ENCODE measurements around the gene MNAT1. TPM values are rescaled to one million over a fixed set of nuclear protein-coding genes. Genes with fewer than 3 reads are reported as not detected.

MNAT1 gene
- polyA plus RNA-seq, 5 donors = 34.7 to 44.6 (median 39.9) TPM

DNA sequence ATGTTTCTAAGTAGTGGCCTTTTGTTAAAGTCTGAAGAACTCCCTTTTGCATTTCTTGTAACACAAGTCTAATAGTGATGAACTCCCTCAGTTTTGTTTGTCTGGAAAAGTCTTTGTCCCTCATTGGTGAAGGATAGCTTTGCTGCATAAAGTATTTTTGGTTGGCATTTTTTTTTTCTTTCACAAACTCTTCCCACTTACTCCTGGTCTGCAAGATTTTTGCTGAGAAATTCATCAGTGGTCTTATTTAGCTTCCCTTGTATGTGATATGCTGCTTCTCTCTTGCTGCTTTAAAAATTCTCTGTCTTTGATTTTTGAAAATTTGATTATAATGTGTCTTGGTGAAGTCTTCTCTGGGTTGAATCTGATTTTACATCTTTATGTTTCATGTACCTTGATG, 223.6 kb downstream of the MNAT1 start:
- DNase-seq = no peak

DNA sequence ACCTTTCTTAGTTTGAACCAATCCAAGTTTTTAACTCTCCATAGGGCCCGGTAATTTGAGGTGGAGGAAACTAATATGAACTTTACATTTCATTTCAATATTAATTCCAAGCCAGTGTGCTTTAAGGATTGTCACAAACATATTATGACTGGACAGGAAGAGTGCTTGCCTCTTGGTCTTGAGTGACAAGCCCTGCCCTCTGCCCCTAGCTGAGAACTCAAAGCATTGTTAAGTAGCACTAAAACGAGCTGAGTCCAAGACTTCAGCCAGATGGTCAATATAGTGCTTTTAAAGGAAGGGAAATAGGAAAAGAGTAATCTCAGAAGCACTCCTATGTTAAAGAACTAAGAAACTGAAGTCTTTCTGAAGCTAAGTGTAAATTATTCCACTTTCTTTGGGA, 229.2 kb downstream of the MNAT1 start:
- no peak for DNase-seq

DNA sequence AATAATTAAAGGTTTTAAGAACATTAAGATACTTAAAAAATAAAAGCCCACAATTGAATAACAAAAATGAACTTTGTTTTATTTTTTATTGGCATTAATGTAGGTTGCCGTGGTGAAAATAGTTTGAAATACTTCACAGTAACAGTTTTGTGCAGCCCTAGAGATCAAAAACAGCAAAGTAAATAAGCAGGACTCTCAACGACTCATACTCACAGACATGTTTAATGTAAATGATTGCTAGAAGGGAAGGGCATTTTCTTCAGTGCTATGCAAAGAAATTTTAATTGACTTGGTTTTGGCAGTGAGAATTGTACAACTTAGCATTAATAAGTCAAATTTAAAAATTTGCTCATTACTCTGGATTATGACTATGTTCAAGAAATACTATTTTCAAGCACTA, 230.3 kb downstream of the MNAT1 start:
- no peak for DNase-seq

DNA sequence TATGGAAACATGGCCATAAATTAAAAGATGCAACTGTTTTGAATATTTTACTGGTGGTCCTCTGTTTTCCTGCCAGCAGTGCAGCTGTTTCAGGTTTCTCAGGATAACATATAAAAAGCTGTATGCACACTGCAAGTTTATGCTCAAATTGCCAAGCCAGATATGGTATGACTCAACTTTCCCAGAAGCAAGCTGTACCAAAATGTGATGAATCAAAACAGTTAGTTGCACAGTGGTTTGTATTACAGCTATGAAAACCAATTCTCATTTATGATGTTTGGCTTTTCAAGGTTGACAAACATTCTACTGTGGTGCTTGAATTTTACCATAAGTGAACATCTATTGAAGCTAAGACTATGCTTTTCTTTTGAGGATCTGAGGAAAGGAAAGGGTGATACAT, 230.8 kb downstream of the MNAT1 start:
- no peak for DNase-seq

DNA sequence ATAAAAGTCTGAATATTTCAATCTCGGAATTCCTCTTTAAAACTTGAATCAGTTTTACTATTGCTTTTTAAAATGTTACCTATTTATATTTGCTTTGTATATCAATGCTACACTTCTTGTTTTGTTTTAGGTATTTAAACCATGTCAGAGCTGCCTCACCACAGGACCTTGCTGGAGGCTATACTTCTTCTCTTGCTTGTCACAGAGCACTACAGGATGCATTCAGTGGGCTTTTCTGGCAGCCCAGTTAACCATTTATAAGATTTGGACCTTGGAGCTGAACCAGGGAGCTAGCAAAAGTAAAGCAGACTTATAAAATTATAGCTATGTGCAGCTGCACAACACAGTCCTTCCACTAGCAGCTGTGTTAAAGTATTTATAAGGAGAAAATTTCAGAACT, 233.5 kb downstream of the MNAT1 start:
- no peak for DNase-seq

DNA sequence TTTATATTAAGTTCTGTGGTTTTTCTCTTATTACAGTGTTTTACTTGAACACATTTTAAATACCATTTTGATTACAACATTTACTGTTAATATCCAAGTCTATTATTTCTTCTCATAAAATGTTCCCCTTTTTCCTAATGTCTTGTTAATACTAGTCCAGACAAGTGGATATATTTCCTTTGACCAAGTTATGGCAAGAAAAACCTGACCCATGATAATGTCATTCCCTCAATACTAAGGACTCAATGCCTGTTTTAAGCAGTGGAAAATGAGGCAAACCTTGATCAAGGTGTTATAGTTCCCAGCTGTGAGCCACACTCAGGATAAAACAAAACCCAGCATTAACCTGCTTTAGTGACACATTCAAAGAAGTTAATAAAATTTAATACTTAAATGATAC, 234.1 kb downstream of the MNAT1 start:
- no peak for DNase-seq

DNA sequence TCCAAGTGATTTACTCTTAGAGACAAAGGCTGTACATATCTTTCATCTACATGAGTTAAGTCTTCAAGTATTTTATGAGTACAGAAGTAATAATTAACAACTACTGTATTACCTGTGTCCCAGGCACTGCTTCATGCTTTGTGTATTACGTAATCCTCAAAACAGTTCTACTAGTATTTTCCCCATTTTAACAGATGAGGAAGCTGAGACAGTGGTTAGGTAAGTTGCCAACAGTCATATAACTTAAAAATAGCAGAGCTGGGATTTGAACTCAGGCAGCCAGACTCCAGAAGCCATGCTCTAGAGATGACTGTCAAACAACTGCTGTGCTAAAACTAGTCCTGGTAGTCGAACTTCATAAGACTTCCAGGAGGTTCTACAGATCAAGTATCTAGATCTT, 235.6 kb downstream of the MNAT1 start:
- no peak for DNase-seq

DNA sequence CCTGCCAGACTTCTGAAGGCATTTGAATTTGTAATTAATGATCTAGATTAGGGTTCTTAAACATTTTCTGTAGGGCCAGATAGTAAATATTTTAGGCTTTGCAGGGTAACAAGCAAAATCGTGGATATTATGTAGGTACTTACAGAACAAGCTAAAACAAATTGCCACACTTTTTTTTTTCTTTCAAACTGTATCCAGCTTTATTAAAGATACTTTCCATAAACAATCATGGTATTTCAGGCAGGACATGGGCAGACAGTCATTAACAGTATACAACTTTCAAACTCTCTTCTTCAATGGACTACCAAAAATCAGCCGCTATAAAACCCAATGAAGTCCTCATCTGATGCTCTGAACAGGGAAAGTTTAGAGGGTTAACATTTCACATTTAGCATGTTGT, 236.7 kb downstream of the MNAT1 start:
- DNase-seq = no peak

DNA sequence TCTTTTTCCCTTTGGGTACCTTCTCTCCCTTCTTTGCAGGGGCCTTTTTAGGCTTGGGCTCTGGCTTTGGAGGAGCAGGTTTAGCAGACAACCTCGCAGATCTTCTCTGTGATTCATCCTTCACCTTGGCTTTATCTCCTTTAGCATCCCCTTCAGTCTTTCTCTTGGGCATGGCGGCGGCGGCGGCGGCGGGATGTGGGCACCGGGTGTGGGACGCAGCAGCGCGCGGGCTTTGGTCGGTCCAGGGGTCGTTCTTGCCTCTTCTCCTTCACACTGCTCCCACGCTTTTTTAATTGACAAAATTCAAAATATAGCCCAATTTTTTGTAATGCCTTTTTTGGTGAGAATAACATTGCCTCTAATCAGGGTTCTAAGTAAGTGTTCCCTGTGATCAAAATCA, 237.7 kb downstream of the MNAT1 start:
- no peak for DNase-seq

DNA sequence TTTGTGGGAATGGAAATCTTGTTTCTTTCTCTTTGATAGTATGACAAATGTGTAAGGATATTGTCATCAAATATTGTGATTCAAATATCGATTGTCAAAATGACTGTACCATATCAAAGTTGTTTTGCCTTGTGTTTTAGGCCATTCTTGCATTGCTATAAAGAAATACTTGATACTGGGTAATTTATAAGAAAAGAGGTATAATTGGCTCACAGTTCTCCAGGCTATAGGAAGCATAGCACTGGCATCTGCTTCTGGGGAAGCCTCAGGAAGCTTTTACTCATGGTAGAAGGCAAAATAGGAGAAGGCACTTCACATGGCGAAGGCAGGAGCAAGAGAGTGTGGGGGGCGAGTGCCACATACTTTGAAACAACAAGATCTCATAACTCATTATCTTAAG, 238.5 kb downstream of the MNAT1 start:
- DNase-seq = no peak

DNA sequence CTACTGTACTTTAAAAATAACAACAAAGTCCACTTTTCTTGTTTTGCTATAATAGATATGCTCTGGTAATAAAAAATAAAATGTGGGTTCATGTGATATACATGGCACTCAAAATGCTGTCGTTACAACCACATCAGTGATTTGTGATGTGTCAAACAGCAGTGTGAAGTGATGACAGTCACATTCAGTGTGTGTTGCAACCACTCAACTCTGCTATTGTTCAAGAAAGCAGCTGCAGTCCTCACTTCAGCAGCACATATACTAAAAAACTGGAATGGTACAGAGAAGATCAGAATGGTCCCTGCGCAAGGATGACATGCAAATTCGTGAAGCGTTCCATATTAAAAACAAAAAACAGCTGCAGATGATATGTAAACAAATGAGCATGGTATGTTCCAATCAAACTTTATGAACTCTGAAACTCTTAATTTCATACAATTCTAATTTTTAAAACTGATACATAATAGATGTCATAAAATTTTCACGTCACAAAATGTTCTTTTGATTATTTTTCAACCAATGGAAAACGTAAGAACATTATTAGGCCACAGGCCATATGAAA, 239.6 kb downstream of the MNAT1 start:
- DNase-seq = peak; percentile 78 to 83

DNA sequence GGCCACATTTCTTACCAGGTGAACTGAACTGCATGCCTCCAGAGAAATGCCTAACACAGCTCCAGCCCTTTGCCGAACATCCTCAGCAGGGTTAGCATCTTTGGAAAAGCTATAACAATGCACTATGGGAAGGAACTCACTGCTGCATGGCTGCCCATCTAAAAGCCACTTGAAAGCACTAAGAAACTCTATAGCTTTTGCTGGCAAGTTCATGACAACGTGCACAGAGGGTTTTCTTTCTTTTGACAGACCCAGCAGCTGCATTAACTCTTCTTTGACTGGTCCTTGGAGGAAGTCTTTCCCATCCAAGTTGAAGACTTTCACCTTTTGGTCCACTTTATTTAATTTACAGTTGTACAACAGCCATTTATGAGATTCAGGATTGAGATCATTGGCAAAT, 241.0 kb downstream of the MNAT1 start:
- no peak for DNase-seq

DNA sequence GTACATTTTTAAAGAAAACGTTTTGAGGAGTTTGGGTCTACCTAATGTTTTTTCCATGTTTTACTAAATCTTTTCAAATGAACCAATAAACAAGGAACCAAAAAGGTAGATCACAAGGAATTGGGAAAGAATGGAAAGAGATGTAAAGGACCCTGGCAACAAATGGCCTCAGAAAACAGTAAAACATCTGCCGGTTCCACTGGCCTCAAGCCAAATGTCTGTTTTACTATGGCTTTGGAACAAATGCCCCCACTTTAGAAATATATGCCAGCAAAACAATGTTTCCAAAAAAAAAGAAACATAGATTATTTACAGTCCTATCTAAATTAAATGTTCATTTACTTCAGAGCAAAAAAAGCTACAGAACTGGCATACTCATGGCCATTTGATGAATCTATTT, 243.3 kb downstream of the MNAT1 start:
- no peak for DNase-seq

DNA sequence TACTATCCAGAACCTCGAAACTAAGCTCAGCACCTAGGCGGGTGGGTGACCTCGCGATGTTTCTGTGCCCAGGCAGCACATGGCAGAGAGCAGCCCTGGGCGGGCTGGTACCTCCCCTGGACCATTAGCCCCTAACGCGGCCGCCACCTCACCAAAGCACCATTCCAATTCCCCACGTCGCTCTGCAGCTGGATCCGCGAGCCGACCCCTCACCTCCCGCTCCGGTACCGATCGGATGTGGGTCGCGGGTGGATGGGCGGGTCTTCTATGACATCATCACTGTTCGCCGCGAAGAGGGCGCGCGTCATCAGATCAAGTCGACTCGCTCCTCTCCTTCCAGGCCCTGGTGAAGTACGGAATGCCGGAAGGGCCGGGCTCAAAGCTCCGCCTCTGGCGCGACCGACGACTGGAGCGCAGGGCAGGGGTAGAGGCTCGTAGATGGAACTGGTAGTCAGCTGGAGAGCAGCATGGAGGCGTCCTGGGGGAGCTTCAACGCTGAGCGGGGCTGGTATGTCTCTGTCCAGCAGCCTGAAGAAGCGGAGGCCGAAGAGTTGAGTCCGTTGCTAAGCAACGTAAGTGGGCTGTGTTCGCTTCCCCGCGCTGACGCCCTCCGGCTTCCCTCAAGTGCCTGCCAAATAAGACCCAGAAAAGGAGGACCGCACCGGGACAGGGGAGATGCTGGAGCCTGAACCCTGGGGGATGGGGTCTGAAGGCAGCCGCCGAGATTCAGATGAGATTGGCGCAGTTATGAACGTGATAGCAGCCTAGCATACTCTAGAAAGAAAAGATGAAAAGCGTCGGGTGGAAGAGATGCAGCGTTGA, 246.5 kb downstream of the MNAT1 start, which contains the start of the genes SLC38A6 and TRMT5:
Gene SLC38A6, plus strand, starts transcription at position 435 of the 822 bp plus-strand sequence. Its CDS starts 33 bp downstream, at position 468.
Gene TRMT5, minus strand, starts transcription at position 269 of the 822 bp plus-strand sequence. Its CDS starts 106 bp downstream, at position 163.
- DNase-seq = peak; percentile 95 to 96

DNA sequence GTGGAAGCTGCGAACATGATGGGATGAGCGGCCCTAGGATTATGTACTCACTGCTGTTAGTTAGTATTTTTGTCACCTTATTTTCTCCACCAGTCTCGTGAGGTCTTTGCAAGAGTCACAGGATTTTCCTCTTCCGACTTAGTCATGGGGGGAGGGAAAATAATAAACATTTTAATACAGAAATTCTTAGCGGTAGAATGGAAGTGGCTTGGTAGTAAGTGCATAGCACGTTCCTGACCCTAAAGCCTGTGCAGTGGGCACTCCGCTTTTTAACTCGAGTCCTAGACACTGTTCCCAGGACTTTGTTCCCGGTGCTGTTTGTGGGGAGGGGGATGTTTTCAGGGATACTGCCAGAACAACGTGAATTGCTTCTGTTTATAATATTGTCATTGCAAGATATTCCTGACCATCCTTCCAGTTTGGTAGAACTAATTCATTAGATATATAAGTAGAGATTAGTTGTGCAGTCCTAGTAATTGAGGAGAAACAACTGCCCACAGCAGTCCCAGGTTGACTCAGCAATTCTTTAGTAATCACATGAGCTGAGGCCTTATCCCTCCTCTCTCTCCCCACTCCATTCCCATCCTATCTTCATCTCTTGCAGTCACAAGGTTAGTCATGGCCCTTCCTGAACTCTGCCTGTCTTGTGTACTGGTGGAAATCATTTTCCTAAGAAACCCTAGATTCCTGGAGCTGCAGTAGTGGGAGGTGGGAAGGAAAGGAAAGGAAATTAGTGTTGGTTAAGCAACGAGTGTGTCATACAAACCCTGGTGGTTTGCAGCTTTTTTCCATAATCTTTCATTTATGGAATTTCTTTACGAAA, 247.3 kb downstream of the MNAT1 start:
- DNase-seq = no peak

DNA sequence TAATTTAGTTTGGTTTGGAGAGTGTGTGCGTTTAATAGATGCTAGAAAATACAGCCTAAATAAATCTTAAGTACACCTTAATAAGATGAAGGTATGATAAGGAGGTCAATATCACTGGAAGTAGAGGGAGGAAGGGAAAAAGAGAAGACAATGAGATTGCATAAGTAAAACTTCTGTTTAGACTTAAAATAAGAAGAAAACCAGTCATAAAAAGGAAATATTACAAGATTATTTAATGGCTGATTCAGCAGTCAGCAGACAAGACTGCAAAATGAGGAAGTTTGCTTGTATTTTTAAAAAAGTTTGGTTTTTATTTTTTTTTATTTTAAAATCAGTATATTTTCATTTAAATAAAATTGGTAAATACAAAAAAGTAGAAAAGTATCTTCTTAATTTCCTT, 249.6 kb downstream of the MNAT1 start:
- no peak for DNase-seq

DNA sequence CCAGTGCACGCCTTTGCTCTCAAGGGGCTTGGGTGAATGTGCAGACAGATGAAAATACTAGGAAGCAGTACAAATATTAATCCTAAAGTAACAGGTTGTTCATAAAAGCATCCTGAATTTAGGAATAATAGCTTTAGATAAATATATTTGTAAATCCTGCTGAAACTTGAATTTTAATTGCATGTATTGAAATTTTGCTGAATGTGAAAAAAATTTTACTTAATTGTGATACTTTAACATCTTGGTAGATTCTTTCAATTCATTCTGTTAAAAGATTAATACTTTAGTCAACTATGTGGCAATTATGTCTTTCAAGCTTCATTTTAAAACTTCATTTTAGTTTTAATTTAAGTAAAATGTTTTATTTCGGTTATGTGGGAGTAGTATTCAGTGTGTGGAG, 251.9 kb downstream of the MNAT1 start:
- no peak for DNase-seq

DNA sequence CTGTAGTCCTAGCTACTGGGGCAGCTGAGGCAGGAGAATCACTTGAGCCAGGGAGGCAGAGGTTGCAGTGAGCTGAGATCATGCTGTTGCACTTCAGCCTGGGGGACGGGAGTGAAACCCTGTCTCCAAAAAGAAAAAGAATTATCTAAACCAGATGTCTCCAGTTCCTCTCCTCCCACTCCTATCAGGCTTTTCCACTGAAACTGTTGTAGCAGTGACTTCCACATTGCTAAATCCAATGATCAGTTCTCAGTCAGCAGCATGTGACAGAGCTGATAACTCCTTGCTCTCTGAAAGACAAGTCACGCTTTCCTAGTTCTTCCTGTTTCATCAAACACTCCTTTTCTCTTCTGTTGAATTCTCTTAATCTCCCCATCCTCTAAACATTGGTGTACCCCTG, 255.0 kb downstream of the MNAT1 start:
- no peak for DNase-seq

DNA sequence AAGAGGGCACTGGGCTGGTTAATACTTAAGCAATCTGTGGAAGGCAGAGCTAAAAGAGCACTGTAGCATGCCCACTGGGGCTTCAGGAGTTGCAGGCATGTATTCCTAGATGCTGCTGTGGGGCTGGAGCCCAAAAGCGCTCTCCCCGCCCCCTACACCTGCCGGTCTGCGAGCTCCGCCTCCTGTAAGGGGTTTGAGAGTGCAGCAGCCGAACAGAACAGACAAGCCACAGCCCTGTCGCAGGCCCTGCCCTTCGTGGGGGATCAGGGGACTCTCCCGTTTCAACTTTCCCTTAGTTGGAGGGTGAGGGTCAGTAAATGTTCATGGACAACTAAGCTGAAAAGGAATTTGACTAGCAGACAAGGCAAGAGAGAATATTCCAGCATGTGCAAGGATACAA, 264.1 kb downstream of the MNAT1 start:
- no peak for DNase-seq

DNA sequence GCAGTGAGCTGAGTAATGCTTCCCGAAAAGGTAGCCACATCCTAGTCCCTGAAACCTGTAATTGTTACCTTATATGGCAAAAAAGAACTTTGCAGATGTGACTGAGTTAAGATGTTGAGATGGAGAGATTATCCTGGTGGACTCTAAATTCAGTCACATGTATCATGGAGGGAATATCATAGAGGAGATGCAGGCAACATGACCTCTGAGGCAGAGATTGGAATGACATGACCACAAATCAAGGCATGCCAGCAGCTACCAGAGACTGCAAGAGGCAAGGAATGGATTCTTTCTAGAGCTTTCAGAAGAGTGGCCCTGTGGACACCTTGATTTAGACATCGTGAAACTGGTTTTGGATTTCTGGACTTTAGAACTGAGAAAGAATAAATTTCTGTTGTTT, 265.0 kb downstream of the MNAT1 start:
- DNase-seq = no peak

DNA sequence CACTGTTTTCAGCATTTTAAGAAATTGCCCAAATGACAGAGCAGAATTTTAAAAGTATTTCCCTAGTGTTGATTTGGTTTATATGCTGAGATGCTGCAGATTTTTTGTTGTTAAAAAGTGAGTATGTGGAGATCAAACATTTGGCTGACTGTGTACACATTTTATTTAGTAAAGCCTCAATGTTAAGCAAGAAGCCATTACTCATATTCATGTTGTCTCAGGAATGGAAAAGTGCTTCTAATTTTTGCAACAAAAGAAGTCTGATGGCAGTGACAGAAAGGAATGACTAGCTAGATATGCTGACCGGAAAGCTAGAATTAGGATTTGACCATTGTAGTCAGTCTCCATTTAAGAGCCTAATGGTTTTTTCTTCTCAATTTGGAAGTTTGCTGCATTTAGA, 269.0 kb downstream of the MNAT1 start:
- DNase-seq = no peak

DNA sequence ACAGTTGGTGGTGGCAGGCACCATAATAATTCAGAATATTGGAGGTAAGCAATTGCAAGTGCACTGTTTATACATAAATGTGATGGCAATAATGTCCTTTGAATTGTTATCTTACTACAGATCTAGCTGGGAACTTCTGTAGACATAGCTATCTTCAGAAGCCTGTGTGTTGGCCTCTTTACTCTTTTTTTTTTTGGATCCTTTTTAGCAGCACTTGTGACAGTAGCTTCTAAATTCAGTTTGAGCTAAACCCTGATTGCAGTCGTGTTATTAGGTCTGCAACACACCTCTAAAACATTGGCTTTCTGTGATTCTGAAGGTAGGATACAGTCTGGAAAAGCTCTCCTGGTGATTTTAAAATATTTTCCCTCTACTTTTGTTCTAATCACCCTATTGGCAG, 285.0 kb downstream of the MNAT1 start:
- no peak for DNase-seq
